Activated naive CD4-positive, alpha-beta T cell treated with anti-CD3 and anti-CD28 coated beads for 36 hours (primary cell): ENCODE measurements around the gene PLEK. TPM values are rescaled to one million over a fixed set of nuclear protein-coding genes. Genes with fewer than 3 reads are reported as not detected.
"Not testable (repeated sequence)": the region's sequence is repeated elsewhere in the genome, so short reads cannot be mapped to it uniquely, and the experiment has no call there.

Experiments used
- CTCF ChIA-PET: fragments of 350-600 bp; sonication (Branson Sonifier 250); formaldehyde crosslinking; loops from one replicate; lab custom pipeline; 2021; ENCODE audit warnings: antibody characterized with exemption; lab: Charles Lee
- DNase-seq: peaks from one replicate; pipeline ENCODE4 v3.0.0-alpha.2; 2020
- H3K27ac Mint-ChIP-seq: one replicate; pipeline ENCODE4 v1.8.0; 2021; ENCODE audit warnings: mild to moderate bottlenecking, mixed read lengths
- H3K27me3 Mint-ChIP-seq: one replicate; pipeline ENCODE4 v1.8.0; 2021; ENCODE audit warnings: low read depth, mixed read lengths
- H3K36me3 Mint-ChIP-seq: one replicate; pipeline ENCODE4 v1.8.0; 2021; ENCODE audit warnings: low read depth, mixed read lengths
- H3K4me1 Mint-ChIP-seq: one replicate; pipeline ENCODE4 v1.8.0; 2021; ENCODE audit warnings: low read depth, mixed read lengths
- H3K4me3 Mint-ChIP-seq: one replicate; pipeline ENCODE4 v1.8.0; 2021; ENCODE audit warnings: mild to moderate bottlenecking, moderate library complexity, mixed read lengths
- H3K9me3 Mint-ChIP-seq: one replicate; pipeline ENCODE4 v1.8.0; 2021; ENCODE audit warnings: mixed read lengths
- intact Hi-C: fragments of 100-400 bp; cut with micrococcal nuclease; formaldehyde crosslinking; loops from one replicate; pipeline ENCODE4 v1.15.1; 2023
- total RNA-seq, 2 experiments: library from RNA; stranded (reverse); gene quantifications; one replicate each; pipeline ENCODE4 v1.2.3, GENCODE V29; 2021

PLEK gene
- total RNA-seq, 2 experiments from 2014 or later, result 0.77 to 1.1 TPM

- no peaks in the 10 kb centered on the region for H3K9me3 Mint-ChIP-seq
- H3K36me3 Mint-ChIP-seq, result no peaks in the 10 kb centered on the region
- CTCF ChIA-PET, result no interaction called here
- peaks cover 3% of the 10 kb centered on the region for H3K4me1 Mint-ChIP-seq
- DNase-seq, result no peak
- no peak overlapping the region for H3K27ac Mint-ChIP-seq
- H3K4me3 Mint-ChIP-seq, result no peak overlapping the region
- intact Hi-C loops, result no loop called here
- H3K27me3 Mint-ChIP-seq, result no peaks in the 10 kb centered on the region
These were observed 70.5 kb downstream of the PLEK start for GRCh38 chr2:68435615-68436014.

- Mint-ChIP-seq H3K4me3 (no peak overlapping the region), H3K9me3 (no peaks in the 10 kb centered on the region), H3K36me3 (no peaks in the 10 kb centered on the region), H3K27me3 (no peaks in the 10 kb centered on the region), H3K27ac (no peak overlapping the region), H3K4me1 (peaks cover 8% of the 10 kb centered on the region)
- no peak for DNase-seq
- intact Hi-C loops, result no loop called here
- CTCF ChIA-PET, result interaction anchor here (1.0 kb wide), 1 partner anchor 314 kb away, joined by 3 read pairs; no protein-coding TSS in a partner anchor
These were observed 71.2 kb downstream of the PLEK start for GRCh38 chr2:68436270-68436669.

GRCh38 chr2:68438455-68439303 lies 73.6 kb downstream of the PLEK start:
- CTCF ChIA-PET, result interaction anchor here (0.5 to 5.2 kb wide), 3 partner anchors 77 to 156 kb away, joined by 3 to 85 read pairs (median 4); partner anchors contain the start of gene PLEK
- H3K4me1 Mint-ChIP-seq, result peaks cover 15% of the 10 kb centered on the region
- intact Hi-C loops, result no loop called here

GRCh38 chr2:68441179-68441993 lies 76.3 kb downstream of the PLEK start:
- no peak overlapping the region for H3K4me3 Mint-ChIP-seq
- peaks cover 15% of the 10 kb centered on the region for H3K4me1 Mint-ChIP-seq
- CTCF ChIA-PET, result interaction anchor here (0.6 to 5.2 kb wide), 34 partner anchors 10 to 339 kb away, joined by 3 to 85 read pairs (median 4); partner anchors contain the start of gene PLEK
- peak overlapping the region; percentile 28 for H3K27ac Mint-ChIP-seq
- H3K27me3 Mint-ChIP-seq, result peaks cover 2% of the 10 kb centered on the region
- intact Hi-C loops, result loop anchor here (1.0 to 2.0 kb wide), 5 partner anchors 54 to 319 kb away; partner anchors contain the start of gene PPP3R1
- no peaks in the 10 kb centered on the region for H3K9me3 Mint-ChIP-seq
- H3K36me3 Mint-ChIP-seq, result no peaks in the 10 kb centered on the region
- peak; percentile 92 for DNase-seq

More at GRCh38 chr2:68438455-68439303, 73.6 kb downstream of the PLEK start:
- H3K27me3 Mint-ChIP-seq, result peaks cover 2% of the 10 kb centered on the region
- H3K36me3 Mint-ChIP-seq, result no peaks in the 10 kb centered on the region
- DNase-seq, result no peak
- no peaks in the 10 kb centered on the region for H3K9me3 Mint-ChIP-seq
- H3K4me3 Mint-ChIP-seq, result no peak overlapping the region
- H3K27ac Mint-ChIP-seq, result no peak overlapping the region

- H3K27me3 Mint-ChIP-seq, result peaks cover 2% of the 10 kb centered on the region
- no peak overlapping the region for H3K27ac Mint-ChIP-seq
- H3K9me3 Mint-ChIP-seq, result peaks cover under 1% of the 10 kb centered on the region
- DNase-seq, result no peak
- CTCF ChIA-PET, result interaction anchor here (0.6 to 5.2 kb wide), 30 partner anchors 11 to 340 kb away, joined by 3 to 85 read pairs (median 4); partner anchors contain the start of gene PLEK
- no peaks in the 10 kb centered on the region for H3K36me3 Mint-ChIP-seq
- peaks cover 15% of the 10 kb centered on the region for H3K4me1 Mint-ChIP-seq
- no peak overlapping the region for H3K4me3 Mint-ChIP-seq
- intact Hi-C loops, result loop anchor here (1.0 to 2.0 kb wide), 5 partner anchors 55 to 320 kb away; partner anchors contain the start of gene PPP3R1
These were observed 76.9 kb downstream of the PLEK start for GRCh38 chr2:68441994-68442322.

- H3K4me3 Mint-ChIP-seq, CTCF ChIA-PET, H3K36me3 Mint-ChIP-seq, H3K9me3 Mint-ChIP-seq, intact Hi-C loops, H3K27me3 Mint-ChIP-seq, DNase-seq, H3K4me1 Mint-ChIP-seq, H3K27ac Mint-ChIP-seq: not testable (repeated sequence)
These were observed 81.3 kb downstream of the PLEK start for GRCh38 chr2:68446425-68446824.

Other genes with a start within 250 kb of the PLEK start
- gene PNO1, start 207.4 kb upstream of the PLEK start, total RNA-seq, result 10 to 100 TPM; 14.5 to 14.6 TPM
- gene PPP3R1, start 112.8 kb upstream of the PLEK start, total RNA-seq, result 10 to 100 TPM; 61.3 to 63.5 TPM
- not detected for gene CNRIP1, start 45.3 kb upstream of the PLEK start, total RNA-seq
- gene FBXO48, start 102.0 kb downstream of the PLEK start, total RNA-seq, result 1 to 10 TPM; 1.1 to 1.2 TPM
- gene APLF, start 102.3 kb downstream of the PLEK start, total RNA-seq, result 1 to 10 TPM; 2.4 to 2.7 TPM